Transverse colon (tissue), 4 donors: ENCODE measurements around the gene GPR107. TPM values are rescaled to one million over a fixed set of nuclear protein-coding genes. Genes with fewer than 3 reads are reported as not detected.

Experiments used
- DNase-seq: peaks from one replicate; pipeline ENCODE4 v3.0.0-alpha.2; 2019
- H3K27ac ChIP-seq, 4 donors: fragments of 200-600 bp; sonication (generic); 2 replicates each; pipeline ENCODE4 v1.5.1; 2016 to 2018; ENCODE audit warnings: inconsistent platforms in 4 of 4
- H3K27me3 ChIP-seq: fragments of 200-600 bp; sonication (generic); 2 replicates; pipeline ENCODE4 v1.5.1; 2017; ENCODE audit warnings: inconsistent platforms
- H3K36me3 ChIP-seq, 4 donors: fragments of 200-600 bp; sonication (generic); 2 replicates each; pipeline ENCODE4 v1.5.1; 2017 to 2019; ENCODE audit warnings: inconsistent platforms in 4 of 4
- H3K4me1 ChIP-seq, 4 donors: fragments of 200-600 bp; sonication (generic); 2 replicates each; pipeline ENCODE4 v1.5.1; 2017 to 2020; ENCODE audit warnings: inconsistent platforms in 4 of 4
- H3K4me3 ChIP-seq, 4 donors: fragments of 200-600 bp; sonication (generic); 1 replicate in 1 of 4; 2 replicates in 3 of 4; pipeline versions ENCODE4 v1.5.1 to v1.6.1; 2017 to 2019; ENCODE audit warnings: inconsistent platforms in 4 of 4
- H3K9me3 ChIP-seq, 2 donors: fragments of 200-600 bp; sonication (generic); 2 replicates each; pipeline ENCODE4 v1.5.1; 2017 to 2019; ENCODE audit warnings: inconsistent platforms in 2 of 2
- EP300 ChIP-seq: sonication (generic); formaldehyde crosslinking; IDR thresholded peaks from one replicate; pipeline ENCODE4 v1.6.1; 2017; ENCODE audit warnings: antibody characterized with exemption, low read depth
- POLR2A ChIP-seq: fragments of 450-650 bp; IDR thresholded peaks from one replicate; pipeline ENCODE4 v1.6.1; 2016; ENCODE audit warnings: antibody characterized with exemption, mild to moderate bottlenecking, moderate library complexity
- POLR2AphosphoS5 ChIP-seq, 3 donors: sonication (generic); formaldehyde crosslinking; IDR thresholded peaks; one replicate each; pipeline ENCODE4 v1.6.1; 2016; ENCODE audit warnings: antibody characterized with exemption in 3 of 3
- WGBS, 2 donors: methylation state at CpG; one replicate each; pipeline ENCODE4 v1.1.5; 2018; ENCODE audit warnings: low coverage in 1 of 2; 5-methylcytosine and 5-hydroxymethylcytosine counted together
- in situ Hi-C, 4 donors: fragments of 200-750 bp; cut with MboI; loops; one replicate each; pipeline versions ENCODE4 v1.15.0 to v1.15.1; 2017; ENCODE audit warnings: low sequenced_read_pairs in 3 of 4, low pct_ligation_motif_present in 1 of 4, low pct_unique_long_range_greater_than_20kb in 1 of 4
- intact Hi-C: fragments of 100-400 bp; cut with DNase I; formaldehyde crosslinking; loops from one replicate; pipeline ENCODE4 v1.15.1; 2023; ENCODE audit warnings: low total_unique reads
- total RNA-seq, 4 donors: library from RNA; depleted of rRNA; stranded (reverse); fragments of >200 nt; gene quantifications; one replicate each; pipeline ENCODE4 v1.1.0, GENCODE V29; 2016
- TF ChIP-seq, protein P1 (sequence below), 5 experiments: fragments of 200-600 bp in 3 of 5; fragments of 450-650 bp in 2 of 5; sonication (generic) in 3 of 5; IDR thresholded peaks; 1 replicate in 2 of 5; 2 replicates in 3 of 5; pipeline ENCODE4 v1.5.1; 2016 to 2017; ENCODE audit warnings: antibody characterized with exemption in 5 of 5, inconsistent platforms in 3 of 5, mild to moderate bottlenecking in 2 of 5, moderate library complexity in 1 of 5

GPR107 gene
- total RNA-seq, 4 donors from 2014 or later, result 25.7 to 33.7 (median 32.7) TPM

DNA sequence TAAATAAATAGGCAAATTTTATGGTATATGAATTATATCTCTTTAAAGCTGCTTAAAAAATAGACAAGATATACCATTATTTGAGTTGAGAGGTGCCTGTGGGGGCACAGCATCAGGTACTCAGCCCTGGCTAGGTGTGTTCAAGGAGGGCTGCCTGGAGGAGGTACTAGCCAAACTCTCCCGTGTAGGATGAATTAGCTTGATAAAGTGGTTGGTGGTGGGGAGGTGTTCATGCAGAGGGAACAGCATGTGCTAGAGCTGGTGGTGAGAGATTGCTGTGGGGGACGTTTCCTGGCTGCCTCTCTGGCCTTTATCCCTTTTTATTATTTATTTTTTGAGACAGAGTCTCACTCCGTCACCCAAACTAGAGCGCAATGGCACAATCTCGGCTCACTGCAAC lies 95.3 kb downstream of the GPR107 start:
- 71 to 95% methylated on average over 1 to 5 of the region's 5 CpGs for WGBS, 2 donors
- intact Hi-C loops (no loop called here), in situ Hi-C loops (no loop called here)
- TF ChIP-seq, protein P1, sequence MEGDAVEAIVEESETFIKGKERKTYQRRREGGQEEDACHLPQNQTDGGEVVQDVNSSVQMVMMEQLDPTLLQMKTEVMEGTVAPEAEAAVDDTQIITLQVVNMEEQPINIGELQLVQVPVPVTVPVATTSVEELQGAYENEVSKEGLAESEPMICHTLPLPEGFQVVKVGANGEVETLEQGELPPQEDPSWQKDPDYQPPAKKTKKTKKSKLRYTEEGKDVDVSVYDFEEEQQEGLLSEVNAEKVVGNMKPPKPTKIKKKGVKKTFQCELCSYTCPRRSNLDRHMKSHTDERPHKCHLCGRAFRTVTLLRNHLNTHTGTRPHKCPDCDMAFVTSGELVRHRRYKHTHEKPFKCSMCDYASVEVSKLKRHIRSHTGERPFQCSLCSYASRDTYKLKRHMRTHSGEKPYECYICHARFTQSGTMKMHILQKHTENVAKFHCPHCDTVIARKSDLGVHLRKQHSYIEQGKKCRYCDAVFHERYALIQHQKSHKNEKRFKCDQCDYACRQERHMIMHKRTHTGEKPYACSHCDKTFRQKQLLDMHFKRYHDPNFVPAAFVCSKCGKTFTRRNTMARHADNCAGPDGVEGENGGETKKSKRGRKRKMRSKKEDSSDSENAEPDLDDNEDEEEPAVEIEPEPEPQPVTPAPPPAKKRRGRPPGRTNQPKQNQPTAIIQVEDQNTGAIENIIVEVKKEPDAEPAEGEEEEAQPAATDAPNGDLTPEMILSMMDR (IDR thresholded peaks at IDR 0.05), result no peak
- TF ChIP-seq EP300 (no peak), POLR2AphosphoS5 (IDR thresholded peaks at IDR 0.05) (no peak), POLR2A (no peak)
- Histone ChIP-seq H3K4me1 (peaks cover 4 to 10% (median 9%) of the 10 kb centered on the region in 4 donors), H3K27ac (no peak overlapping the region), H3K4me3 (no peak overlapping the region), H3K36me3 (no peaks in the 10 kb centered on the region), H3K9me3 (no peaks in the 10 kb centered on the region), H3K27me3 (peaks cover 16% of the 10 kb centered on the region)
- DNase-seq, result no peak

DNA sequence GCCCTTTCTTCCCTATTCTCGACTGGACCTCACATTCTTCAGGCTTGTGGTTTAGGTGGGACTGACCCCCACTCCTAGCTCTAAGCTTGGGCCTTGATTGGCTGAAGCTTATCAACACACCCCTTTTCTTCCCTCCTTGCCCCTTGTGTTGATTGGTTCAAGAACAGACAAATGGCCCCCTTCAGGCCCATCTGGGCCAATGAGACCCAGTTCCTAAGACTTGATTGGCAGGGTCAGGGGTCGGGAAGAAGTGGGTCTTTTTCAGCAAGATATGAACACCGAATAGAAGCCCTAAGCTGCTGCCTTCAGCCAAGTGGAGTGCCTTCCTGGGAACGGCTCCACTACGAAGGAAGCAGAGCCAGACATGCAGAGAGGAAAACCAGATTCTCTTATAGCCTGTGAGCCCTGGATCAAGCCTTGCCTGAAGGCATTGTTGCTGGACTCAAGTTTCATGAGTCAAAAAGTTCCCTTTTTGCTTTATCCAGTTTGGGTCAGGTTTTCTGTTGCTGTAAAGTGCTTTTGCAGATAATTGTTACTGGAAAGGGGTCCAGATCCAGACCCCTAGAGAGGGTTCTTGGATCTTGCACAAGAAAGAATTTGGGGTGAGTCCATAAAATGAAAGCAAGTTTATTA lies 96.1 kb downstream of the GPR107 start:
- Histone ChIP-seq H3K36me3 (no peaks in the 10 kb centered on the region), H3K9me3 (no peaks in the 10 kb centered on the region), H3K27ac (no peak overlapping the region), H3K4me1 (peaks cover 0 to 4% (median 3%) of the 10 kb centered on the region in 4 donors), H3K27me3 (peaks cover 13% of the 10 kb centered on the region), H3K4me3 (no peak overlapping the region)
- in situ Hi-C loops (no loop called here), intact Hi-C loops (no loop called here)
- DNase-seq, result no peak
- TF ChIP-seq POLR2AphosphoS5 (IDR thresholded peaks at IDR 0.05) (no peak), EP300 (no peak), POLR2A (no peak)
- TF ChIP-seq, protein P1 (IDR thresholded peaks at IDR 0.05), result no peak
- 73 to 88% methylated on average over 1 to 5 of the region's 5 CpGs for WGBS, 2 donors

DNA sequence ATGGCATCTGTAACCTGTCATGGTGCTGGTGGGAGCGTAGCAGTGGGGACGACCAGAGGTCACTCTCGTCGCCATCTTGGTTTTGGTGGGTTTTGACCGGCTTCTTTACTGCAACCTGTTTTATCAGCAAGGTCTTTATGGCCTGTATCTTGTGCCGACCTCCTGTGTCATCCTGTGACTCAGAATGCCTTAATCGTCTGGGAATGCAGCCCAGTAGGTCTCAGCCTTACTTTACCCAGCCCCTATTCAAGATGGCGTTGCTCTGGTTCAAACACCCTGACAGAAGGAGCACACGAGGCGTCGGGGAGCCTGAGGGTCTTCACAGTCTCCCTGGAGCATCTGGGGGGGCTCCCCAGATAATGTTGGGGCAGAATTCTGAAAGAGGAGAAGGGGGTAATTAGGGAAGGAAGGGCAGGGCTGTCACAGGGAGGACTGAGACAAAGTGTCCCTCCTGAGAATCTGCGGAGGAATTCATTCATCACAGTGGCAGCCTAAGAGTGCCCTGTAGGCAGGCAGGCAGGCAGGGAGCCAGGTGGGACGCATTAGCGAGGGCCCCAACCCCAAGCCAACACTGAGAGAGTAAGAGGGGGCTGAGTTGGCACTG lies 97.2 kb downstream of the GPR107 start:
- intact Hi-C loops, result no loop called here

DNA sequence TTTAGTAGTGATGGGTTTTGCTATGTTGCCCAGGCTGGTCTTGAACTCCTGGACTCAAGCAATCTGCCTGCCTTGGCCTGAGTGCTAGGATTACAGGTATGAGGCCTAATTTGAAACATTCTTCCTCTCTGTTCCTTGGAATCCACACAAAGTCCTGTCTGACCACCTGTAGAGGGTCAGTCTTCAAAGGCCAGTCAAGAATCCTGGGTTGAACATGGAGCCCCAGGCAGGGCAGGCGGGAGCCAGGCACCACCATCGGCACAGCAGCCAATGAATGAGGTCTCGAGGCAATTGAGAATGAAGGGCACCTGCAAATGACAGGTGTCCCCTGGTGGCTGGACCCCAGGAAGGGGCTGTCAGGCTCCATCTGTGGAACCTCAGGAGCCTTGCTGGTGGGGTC lies 101.1 kb downstream of the GPR107 start:
- no peak overlapping the region for H3K4me3 ChIP-seq
- 93% methylated on average over 3 of the region's 3 CpGs; no CpG with 5 or more reads in 1 of the 2 donors for WGBS, 2 donors
- in situ Hi-C loops (no loop called here), intact Hi-C loops (no loop called here)
- no peak for DNase-seq
- H3K9me3 ChIP-seq, result no peaks in the 10 kb centered on the region
- H3K4me1 ChIP-seq, result no peaks in the 10 kb centered on the region
- H3K27me3 ChIP-seq, result no peaks in the 10 kb centered on the region
- no peaks in the 10 kb centered on the region for H3K36me3 ChIP-seq
- no peak overlapping the region for H3K27ac ChIP-seq
- TF ChIP-seq, protein P1 (IDR thresholded peaks at IDR 0.05), result no peak
- no peak for TF ChIP-seq POLR2A
- no peak for TF ChIP-seq POLR2AphosphoS5 (IDR thresholded peaks at IDR 0.05)
- no peak for TF ChIP-seq EP300

More for the DNA sequence above, 97.2 kb downstream of the GPR107 start:
- no peak for DNase-seq
- in situ Hi-C loops, result no loop called here
- 77 to 83% methylated on average over 9 to 14 of the region's 14 CpGs for WGBS, 2 donors
- Histone ChIP-seq H3K4me1 (no peaks in the 10 kb centered on the region), H3K27me3 (peaks cover 10% of the 10 kb centered on the region), H3K4me3 (no peak overlapping the region), H3K9me3 (no peaks in the 10 kb centered on the region), H3K27ac (no peak overlapping the region), H3K36me3 (no peaks in the 10 kb centered on the region)
- TF ChIP-seq POLR2AphosphoS5 (IDR thresholded peaks at IDR 0.05) (no peak), EP300 (no peak), POLR2A (no peak)
- TF ChIP-seq, protein P1 (IDR thresholded peaks at IDR 0.05), result no peak
